ENCODE results near the gene TMEM132A. TPM values are rescaled to one million over a fixed set of nuclear protein-coding genes. Genes with fewer than 3 reads are reported as not detected.

TMEM132A gene
- total RNA-seq, 1 experiment from 2014 or later: 95.5 TPM

DNA sequence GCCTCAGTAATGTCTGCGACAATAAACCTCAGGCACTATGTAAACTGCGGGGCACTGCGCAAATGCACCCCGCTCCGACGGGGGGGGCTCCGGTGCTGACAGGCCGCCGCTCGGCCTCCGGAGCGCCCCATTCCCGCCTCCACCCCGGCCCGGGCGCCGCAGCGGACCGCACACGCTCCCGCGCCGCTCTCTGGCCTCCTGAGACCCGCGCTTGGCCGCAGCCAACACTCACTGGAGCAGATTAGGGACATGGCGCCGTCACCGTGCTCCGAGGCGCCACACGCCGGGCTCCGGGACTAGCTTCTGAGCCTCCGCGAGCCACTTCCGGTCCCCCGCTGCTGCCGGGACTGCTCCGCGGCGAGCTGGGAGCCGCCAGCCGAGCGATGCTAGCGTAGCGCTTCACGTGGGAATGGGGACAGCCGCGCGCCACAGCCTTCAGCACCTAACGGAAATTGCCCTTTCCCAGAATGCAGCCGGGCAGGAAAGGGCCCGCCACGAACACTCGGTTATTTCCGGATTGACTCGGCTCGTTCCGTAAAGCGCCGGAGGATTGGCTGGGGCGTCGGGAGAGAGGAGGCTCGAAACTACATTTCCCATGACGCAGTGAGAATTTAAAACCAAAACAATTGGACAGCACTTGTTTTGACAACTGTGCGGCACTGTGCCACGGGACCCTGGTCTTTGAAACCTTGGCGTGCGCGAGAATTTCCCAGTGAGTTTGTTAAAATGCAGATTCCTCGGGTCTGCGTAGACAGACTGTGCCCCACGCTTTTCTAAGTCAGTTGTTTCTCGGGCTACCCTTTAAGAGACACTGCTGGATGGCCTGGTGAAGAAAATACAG lies 17.9 kb upstream of the TMEM132A start, which contains the start of gene PRPF19:
PRPF19 (minus strand) TSS at position 454 of the 841 bp plus-strand sequence; CDS start at position 251, 203 bp downstream.
- Histone ChIP-seq H2BK5ac (ENCODE audit: insufficient read length, low read length) (no peak within 1 kb of the TSS), H3K14ac (ENCODE audit: insufficient read depth, low read length) (peak within 1 kb of the TSS; percentile 58; the same call in 1 of the 2 replicates), H3K4me1 (ENCODE audit: insufficient read depth, low read length) (peaks cover 3% of the 10 kb centered on the region; the same call in 1 of the 2 replicates), H3K79me1 (ENCODE audit: insufficient read depth, low read depth, low read length, poor library complexity, severe bottlenecking) (peaks cover 5% of the 10 kb centered on the region), H3K18ac (ENCODE audit: insufficient read length, low read depth, low read length) (no peak within 1 kb of the TSS), H3K4ac (ENCODE audit: low read depth, low read length) (no peak within 1 kb of the TSS), H2AFZ (ENCODE audit: low read length) (peak within 1 kb of the TSS; percentile 69), H3K27ac (ENCODE audit: insufficient read length, low read depth, low read length) (no peak within 1 kb of the TSS), H4K8ac (replicated peaks; ENCODE audit: insufficient read length, low read depth, low read length) (no peak within 1 kb of the TSS), H4K91ac (ENCODE audit: insufficient read length, low read depth, low read length) (no peak within 1 kb of the TSS), H2BK12ac (ENCODE audit: insufficient read length, low read depth, low read length) (no peak within 1 kb of the TSS), H3K56ac (ENCODE audit: insufficient read length, low read depth, low read length) (no peak within 1 kb of the TSS), H3T11ph (ENCODE audit: low read length) (no peak within 1 kb of the TSS), H3K23ac (ENCODE audit: insufficient read length, low read depth, low read length) (no peak within 1 kb of the TSS), H3K23me2 (ENCODE audit: insufficient read length, low read depth, low read length, poor library complexity, severe bottlenecking) (peaks cover 5% of the 10 kb centered on the region), H4K20me1 (ENCODE audit: control insufficient read depth, insufficient read depth, insufficient read length) (no peaks in the 10 kb centered on the region), H2AK5ac (ENCODE audit: insufficient read length, low read length) (no peak within 1 kb of the TSS), H3K4me2 (ENCODE audit: insufficient read depth, insufficient read length, low read length) (peak within 1 kb of the TSS; percentile 77), H3K9me3 (ENCODE audit: control insufficient read depth, low read depth, low read length) (no peaks in the 10 kb centered on the region), H3K79me2 (ENCODE audit: insufficient read depth, low read length) (peaks cover 18% of the 10 kb centered on the region; the same call in 1 of the 2 replicates), H3K27me3 (ENCODE audit: insufficient read depth, low read length) (no peaks in the 10 kb centered on the region; the same call in 1 of the 2 replicates), H2BK20ac (ENCODE audit: low read depth, low read length, poor library complexity, severe bottlenecking) (no peak within 1 kb of the TSS), H2BK15ac (ENCODE audit: low read depth, low read length) (no peak within 1 kb of the TSS), H4K5ac (ENCODE audit: insufficient read length, low read depth, low read length) (no peak within 1 kb of the TSS), H3K9ac (ENCODE audit: extremely low read depth, insufficient read length, low read length) (peak within 1 kb of the TSS; percentile 83), H2BK120ac (ENCODE audit: low read depth, low read length, poor library complexity, severe bottlenecking) (no peak within 1 kb of the TSS)
- Mint-ChIP-seq H3K27ac (peak within 1 kb of the TSS; percentile 87 to 95 (median 88)), H3K4me1 (peaks cover 7 to 21% of the 10 kb centered on the region in 2 experiments), H3K4me3 (peak within 1 kb of the TSS; percentile 89 to 93), H3K27me3 (ENCODE audit: low read depth) (peaks cover 33% of the 10 kb centered on the region), H3K36me3 (ENCODE audit: insufficient read depth in 1 of 3, low read depth in 3 of 3) (peaks cover 13 to 24% (median 20%) of the 10 kb centered on the region in 3 experiments; a peak in 6 of 7 replicates), H3K9me3 (peaks cover 3 to 5% of the 10 kb centered on the region in 2 experiments; a peak in 4 of 5 replicates)
- peak; percentile 98 for DNase-seq
- TF ChIP-seq, protein P1, sequence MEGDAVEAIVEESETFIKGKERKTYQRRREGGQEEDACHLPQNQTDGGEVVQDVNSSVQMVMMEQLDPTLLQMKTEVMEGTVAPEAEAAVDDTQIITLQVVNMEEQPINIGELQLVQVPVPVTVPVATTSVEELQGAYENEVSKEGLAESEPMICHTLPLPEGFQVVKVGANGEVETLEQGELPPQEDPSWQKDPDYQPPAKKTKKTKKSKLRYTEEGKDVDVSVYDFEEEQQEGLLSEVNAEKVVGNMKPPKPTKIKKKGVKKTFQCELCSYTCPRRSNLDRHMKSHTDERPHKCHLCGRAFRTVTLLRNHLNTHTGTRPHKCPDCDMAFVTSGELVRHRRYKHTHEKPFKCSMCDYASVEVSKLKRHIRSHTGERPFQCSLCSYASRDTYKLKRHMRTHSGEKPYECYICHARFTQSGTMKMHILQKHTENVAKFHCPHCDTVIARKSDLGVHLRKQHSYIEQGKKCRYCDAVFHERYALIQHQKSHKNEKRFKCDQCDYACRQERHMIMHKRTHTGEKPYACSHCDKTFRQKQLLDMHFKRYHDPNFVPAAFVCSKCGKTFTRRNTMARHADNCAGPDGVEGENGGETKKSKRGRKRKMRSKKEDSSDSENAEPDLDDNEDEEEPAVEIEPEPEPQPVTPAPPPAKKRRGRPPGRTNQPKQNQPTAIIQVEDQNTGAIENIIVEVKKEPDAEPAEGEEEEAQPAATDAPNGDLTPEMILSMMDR (conservative IDR thresholded peaks at IDR 0.05): no peak
- WGBS (ENCODE audit: extremely low coverage, insufficient read length, low lambda C conversion rate): no CpG with 5 or more reads among the region's 75 CpGs
